HCT116 (cell line): ENCODE measurements around the gene CHEK1. TPM values are rescaled to one million over a fixed set of nuclear protein-coding genes. Genes with fewer than 3 reads are reported as not detected.

Experiments
- ATAC-seq: fragments of 200-7000 bp; cut with Tn5 transposase; 2 replicates; pipeline ENCODE4 v1.9.1; 2020; ENCODE audit warnings: mild to moderate bottlenecking, moderate library complexity
- BruUV-seq: library from RNA; stranded (reverse); fragments of 400-500 nt; replicated peaks from 2 replicates; lab custom pipeline; 2021; lab: Mats Ljungman, UMichigan
- CTCF ChIA-PET: fragments of 300-600 bp; sonication (Branson Sonifier 250); formaldehyde crosslinking; loops from one replicate; lab custom pipeline; 2021; ENCODE audit warnings: antibody characterized with exemption; lab: Charles Lee
- POLR2A ChIA-PET: fragments of 300-600, 350-600 bp; sonication (Branson Sonifier 250); formaldehyde crosslinking; loops from one replicate; lab custom pipeline; 2021; ENCODE audit warnings: antibody characterized with exemption; lab: Charles Lee
- RAD21 ChIA-PET, 2 experiments: fragments of 300-600 bp; sonication (Branson Sonifier 250); formaldehyde crosslinking; loops; one replicate each; lab custom pipeline; 2023; ENCODE audit warnings: low total read pairs in 2 of 2; ENCODE audit not compliant: uncharacterized antibody in 2 of 2, unreplicated experiment in 2 of 2, low non-redundant PET in 1 of 2; lab: Charles Lee
- DNase-seq: peaks from one replicate; pipeline ENCODE4 v3.0.0-alpha.2; 2010; ENCODE audit warnings: low read depth, low spot score
- H2AFZ ChIP-seq: fragments of 200-600 bp; shearing (Covaris generic), sonication (generic); 2 replicates; pipeline ENCODE4 v1.6.1; 2017; ENCODE audit warnings: low read depth, mixed run types, mixed read lengths, antibody characterized with exemption, low read length; ENCODE audit not compliant: poor library complexity, severe bottlenecking
- H3K27ac ChIP-seq: 2 replicates; pipeline ENCODE4 v1.5.1; 2012; ENCODE audit warnings: low read depth, low read length
- H3K27me3 ChIP-seq: fragments of 200-600 bp; sonication (generic); 2 replicates; pipeline ENCODE4 v1.6.1; 2016; ENCODE audit warnings: mixed run types, low read length, mixed read lengths; ENCODE audit not compliant: insufficient read depth
- H3K36me3 ChIP-seq, 2 experiments: fragments of 200-500 bp in 1 of 2; fragments of 200-600 bp in 1 of 2; sonication (Bioruptor generic) in 1 of 2; sonication (generic) in 1 of 2; 2 replicates each; pipeline versions ENCODE4 v1.5.1 to v1.6.1; 2014 to 2016; ENCODE audit warnings: low read length in 2 of 2, inconsistent platforms in 1 of 2, mixed read lengths in 1 of 2, mixed run types in 1 of 2; ENCODE audit not compliant: insufficient read depth in 2 of 2, control insufficient read depth in 1 of 2
- H3K4me1 ChIP-seq, 2 experiments: fragments of 200-600 bp in 1 of 2; sonication (generic) in 1 of 2; 2 replicates each; pipeline versions ENCODE4 v1.5.1 to v1.6.1; 2012 to 2017; ENCODE audit warnings: low read length in 2 of 2, inconsistent platforms in 1 of 2, mild to moderate bottlenecking in 1 of 2, mixed read lengths in 1 of 2, mixed run types in 1 of 2, moderate library complexity in 1 of 2; ENCODE audit not compliant: insufficient read depth in 2 of 2, control insufficient read depth in 1 of 2
- H3K4me2 ChIP-seq: fragments of 200-600 bp; sonication (generic); 2 replicates; pipeline ENCODE4 v1.6.1; 2017; ENCODE audit warnings: mixed run types, low read length, mixed read lengths
- H3K4me3 ChIP-seq, 2 experiments: fragments of 200-600 bp in 1 of 2; sonication (generic) in 1 of 2; replicated peaks in 1 of 2; 2 replicates each; pipeline ENCODE4 v1.5.1; 2011 to 2016; ENCODE audit warnings: low read length in 2 of 2, control low read depth in 1 of 2, low read depth in 1 of 2, mild to moderate bottlenecking in 1 of 2, mixed read lengths in 1 of 2, mixed run types in 1 of 2
- H3K79me2 ChIP-seq: fragments of 200-600 bp; sonication (generic); 2 replicates; pipeline ENCODE4 v1.6.1; 2017; ENCODE audit warnings: mild to moderate bottlenecking, mixed run types, low read length, moderate library complexity, mixed read lengths; ENCODE audit not compliant: insufficient read depth
- H3K9ac ChIP-seq: fragments of 200-600 bp; sonication (generic); 2 replicates; pipeline ENCODE4 v1.6.1; 2016; ENCODE audit warnings: low read length, mixed read lengths
- H3K9me2 ChIP-seq: fragments of 200-600 bp; sonication (generic), shearing (Covaris generic); 2 replicates; pipeline ENCODE4 v1.6.1; 2017; ENCODE audit warnings: mixed run types, mild to moderate bottlenecking, moderate library complexity; ENCODE audit not compliant: insufficient read depth
- H3K9me3 ChIP-seq, 2 experiments: fragments of 200-500 bp in 1 of 2; fragments of 200-600 bp in 1 of 2; sonication (Bioruptor generic) in 1 of 2; sonication (generic) in 1 of 2; 2 replicates each; pipeline ENCODE4 v1.6.1; 2014 to 2017; ENCODE audit warnings: low read length in 2 of 2, mixed read lengths in 2 of 2, inconsistent platforms in 1 of 2, low read depth in 1 of 2, mild to moderate bottlenecking in 1 of 2, mixed run types in 1 of 2, moderate library complexity in 1 of 2; ENCODE audit not compliant: control insufficient read depth in 1 of 2, insufficient read depth in 1 of 2
- H4K20me1 ChIP-seq: fragments of 200-600 bp; sonication (generic), shearing (Covaris generic); 2 replicates; pipeline ENCODE4 v1.6.1; 2017; ENCODE audit warnings: mixed run types, mild to moderate bottlenecking, moderate library complexity; ENCODE audit not compliant: insufficient read depth
- CBX3 ChIP-seq: IDR thresholded peaks from 2 replicates; pipeline ENCODE4 v1.6.1; 2012; ENCODE audit warnings: low read depth
- CEBPB ChIP-seq: IDR thresholded peaks from 2 replicates; pipeline ENCODE4 v1.6.1; 2012; ENCODE audit warnings: low read depth
- EGR1 ChIP-seq: IDR thresholded peaks from 2 replicates; pipeline ENCODE4 v1.6.1; 2012; ENCODE audit warnings: low read depth
- ELF1 ChIP-seq: IDR thresholded peaks from 2 replicates; pipeline ENCODE4 v1.6.1; 2012; ENCODE audit warnings: low read depth, borderline replicate concordance
- EZH2 ChIP-seq: fragments of 200-600 bp; sonication (generic); IDR thresholded peaks from 2 replicates; pipeline ENCODE4 v1.6.1; 2017; ENCODE audit warnings: antibody characterized with exemption, mixed run types
- FOSL1 ChIP-seq: IDR thresholded peaks from 2 replicates; pipeline ENCODE4 v1.6.1; 2012; ENCODE audit warnings: low read depth
- JUND ChIP-seq: IDR thresholded peaks from 2 replicates; pipeline ENCODE4 v1.6.1; 2012
- POLR2A ChIP-seq: IDR thresholded peaks from 2 replicates; pipeline ENCODE4 v1.7.0; 2011; ENCODE audit warnings: borderline replicate concordance; ENCODE audit not compliant: insufficient read depth, insufficient read length; ENCODE audit errors: extremely low read depth
- POLR2AphosphoS5 ChIP-seq: IDR thresholded peaks from 2 replicates; pipeline ENCODE4 v1.6.1; 2011; ENCODE audit warnings: mild to moderate bottlenecking, low read depth, low read length, moderate library complexity
- RAD21 ChIP-seq: IDR thresholded peaks from 2 replicates; pipeline ENCODE4 v1.6.1; 2012; ENCODE audit warnings: low read depth, mild to moderate bottlenecking
- SP1 ChIP-seq: IDR thresholded peaks from 2 replicates; pipeline ENCODE4 v1.6.1; 2012; ENCODE audit warnings: low read depth
- SRF ChIP-seq: IDR thresholded peaks from 2 replicates; pipeline ENCODE4 v1.6.1; 2012; ENCODE audit warnings: low read depth
- TCF7L2 ChIP-seq: IDR thresholded peaks from 2 replicates; pipeline ENCODE4 v1.7.0; 2011; ENCODE audit warnings: borderline replicate concordance, inconsistent platforms; ENCODE audit not compliant: insufficient read depth, insufficient read length; ENCODE audit errors: extremely low read depth
- YY1 ChIP-seq: IDR thresholded peaks from 2 replicates; pipeline ENCODE4 v1.6.1; 2011; ENCODE audit warnings: low read length, low read depth, moderate library complexity, mild to moderate bottlenecking; ENCODE audit not compliant: insufficient replicate concordance; ENCODE audit errors: extremely low read depth
- ZFX ChIP-seq: fragments of 450-650 bp; IDR thresholded peaks from 2 replicates; pipeline ENCODE4 v1.6.1; 2017
- ZNF274 ChIP-seq: fragments of 200-500 bp; sonication (Bioruptor generic); IDR thresholded peaks from 2 replicates; pipeline ENCODE4 v1.6.1; 2014; ENCODE audit warnings: mild to moderate bottlenecking, low read depth, low read length, inconsistent platforms
- intact Hi-C: fragments of 100-400 bp; cut with micrococcal nuclease; formaldehyde crosslinking; loops from 2 replicates; pipeline ENCODE4 v1.10.0; 2022
- total RNA-seq: library from RNA; stranded (reverse); gene quantifications from one replicate; pipeline ENCODE4 v1.2.1, GENCODE V29; 2021; ENCODE audit not compliant: unreplicated experiment
- TF ChIP-seq, protein P1 (sequence below): IDR thresholded peaks from 2 replicates; pipeline ENCODE4 v1.6.1; 2012
- TF ChIP-seq, protein P2 (sequence below): IDR thresholded peaks from 2 replicates; pipeline ENCODE4 v1.6.1; 2012
- TF ChIP-seq, protein P3 (sequence below), 3 experiments: fragments of 200-600 bp in 1 of 3; sonication (generic) in 1 of 3; IDR thresholded peaks in 2 of 3; conservative IDR thresholded peaks in 1 of 3; 2 replicates each; pipeline ENCODE4 v1.5.1; 2012 to 2017; ENCODE audit warnings: low read depth in 2 of 3, low read length in 2 of 3, antibody characterized with exemption in 1 of 3, borderline replicate concordance in 1 of 3, control low read depth in 1 of 3, mild to moderate bottlenecking in 1 of 3, mixed read lengths in 1 of 3, mixed run types in 1 of 3, moderate library complexity in 1 of 3; ENCODE audit not compliant: insufficient read depth in 1 of 3
- TF ChIP-seq, protein P4 (sequence below): IDR thresholded peaks from 2 replicates; pipeline ENCODE4 v1.6.1; 2012; ENCODE audit warnings: low read depth

The CHEK1 gene
- total RNA-seq, 1 experiment from 2014 or later = 69.3 TPM

DNA sequence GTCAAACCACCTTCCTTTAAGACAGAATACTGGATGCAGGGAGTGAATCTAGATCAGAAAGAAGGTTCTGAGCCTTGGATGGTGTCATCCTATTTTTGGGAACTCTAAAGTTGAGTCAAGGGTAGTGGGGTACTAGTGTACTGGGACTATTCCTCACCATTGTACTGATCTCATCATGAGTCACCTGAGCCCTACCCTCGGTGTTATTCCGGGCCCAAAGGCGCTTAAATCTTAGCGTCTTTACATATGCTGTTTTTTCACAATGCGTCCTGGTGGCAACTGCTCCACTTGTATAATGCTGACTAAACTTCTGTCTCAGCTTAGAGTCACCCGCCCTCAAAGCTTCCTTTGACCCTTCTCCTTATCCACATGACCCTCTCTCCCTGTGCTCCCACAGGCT lies 95.8 kb downstream of the CHEK1 start:
- Histone ChIP-seq H3K36me3 (no peaks in the 10 kb centered on the region), H3K9ac (no peak overlapping the region), H3K4me2 (no peak overlapping the region), H3K4me1 (no peaks in the 10 kb centered on the region), H3K79me2 (no peaks in the 10 kb centered on the region), H3K9me3 (no peaks in the 10 kb centered on the region), H3K27ac (no peak overlapping the region), H2AFZ (no peak overlapping the region), H4K20me1 (no peaks in the 10 kb centered on the region), H3K4me3 (no peak overlapping the region), H3K9me2 (no peaks in the 10 kb centered on the region), H3K27me3 (peaks cover 57% of the 10 kb centered on the region)
- intact Hi-C loops = no loop called here
- ChIA-PET POLR2A (no interaction called here), CTCF (no interaction called here), RAD21 (no interaction called here)
- ATAC-seq (no peak), DNase-seq (no peak)
- TF ChIP-seq SP1 = no peak
- no peak for TF ChIP-seq JUND
- TF ChIP-seq EGR1 = no peak
- no peak for TF ChIP-seq ZNF274
- no peak for TF ChIP-seq EZH2
- TF ChIP-seq, protein P1, sequence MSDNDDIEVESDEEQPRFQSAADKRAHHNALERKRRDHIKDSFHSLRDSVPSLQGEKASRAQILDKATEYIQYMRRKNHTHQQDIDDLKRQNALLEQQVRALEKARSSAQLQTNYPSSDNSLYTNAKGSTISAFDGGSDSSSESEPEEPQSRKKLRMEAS = no peak
- TF ChIP-seq TCF7L2 = no peak
- no peak for TF ChIP-seq YY1
- TF ChIP-seq, protein P2, sequence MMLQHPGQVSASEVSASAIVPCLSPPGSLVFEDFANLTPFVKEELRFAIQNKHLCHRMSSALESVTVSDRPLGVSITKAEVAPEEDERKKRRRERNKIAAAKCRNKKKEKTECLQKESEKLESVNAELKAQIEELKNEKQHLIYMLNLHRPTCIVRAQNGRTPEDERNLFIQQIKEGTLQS = no peak
- TF ChIP-seq, protein P3, sequence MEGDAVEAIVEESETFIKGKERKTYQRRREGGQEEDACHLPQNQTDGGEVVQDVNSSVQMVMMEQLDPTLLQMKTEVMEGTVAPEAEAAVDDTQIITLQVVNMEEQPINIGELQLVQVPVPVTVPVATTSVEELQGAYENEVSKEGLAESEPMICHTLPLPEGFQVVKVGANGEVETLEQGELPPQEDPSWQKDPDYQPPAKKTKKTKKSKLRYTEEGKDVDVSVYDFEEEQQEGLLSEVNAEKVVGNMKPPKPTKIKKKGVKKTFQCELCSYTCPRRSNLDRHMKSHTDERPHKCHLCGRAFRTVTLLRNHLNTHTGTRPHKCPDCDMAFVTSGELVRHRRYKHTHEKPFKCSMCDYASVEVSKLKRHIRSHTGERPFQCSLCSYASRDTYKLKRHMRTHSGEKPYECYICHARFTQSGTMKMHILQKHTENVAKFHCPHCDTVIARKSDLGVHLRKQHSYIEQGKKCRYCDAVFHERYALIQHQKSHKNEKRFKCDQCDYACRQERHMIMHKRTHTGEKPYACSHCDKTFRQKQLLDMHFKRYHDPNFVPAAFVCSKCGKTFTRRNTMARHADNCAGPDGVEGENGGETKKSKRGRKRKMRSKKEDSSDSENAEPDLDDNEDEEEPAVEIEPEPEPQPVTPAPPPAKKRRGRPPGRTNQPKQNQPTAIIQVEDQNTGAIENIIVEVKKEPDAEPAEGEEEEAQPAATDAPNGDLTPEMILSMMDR (IDR thresholded peaks at IDR 0.05 in 2 of 3, conservative IDR thresholded peaks at IDR 0.05 in 1 of 3; ENCODE audit: borderline replicate concordance in 1 of 3, insufficient read depth in 1 of 3, low read depth in 2 of 3, low read length in 2 of 3) = no peak
- TF ChIP-seq POLR2AphosphoS5 = no peak
- no peak for TF ChIP-seq CBX3
- no peak for TF ChIP-seq RAD21
- no peak for TF ChIP-seq ZFX
- TF ChIP-seq POLR2A = no peak
- TF ChIP-seq SRF = no peak
- no peak for TF ChIP-seq FOSL1
- TF ChIP-seq, protein P4, sequence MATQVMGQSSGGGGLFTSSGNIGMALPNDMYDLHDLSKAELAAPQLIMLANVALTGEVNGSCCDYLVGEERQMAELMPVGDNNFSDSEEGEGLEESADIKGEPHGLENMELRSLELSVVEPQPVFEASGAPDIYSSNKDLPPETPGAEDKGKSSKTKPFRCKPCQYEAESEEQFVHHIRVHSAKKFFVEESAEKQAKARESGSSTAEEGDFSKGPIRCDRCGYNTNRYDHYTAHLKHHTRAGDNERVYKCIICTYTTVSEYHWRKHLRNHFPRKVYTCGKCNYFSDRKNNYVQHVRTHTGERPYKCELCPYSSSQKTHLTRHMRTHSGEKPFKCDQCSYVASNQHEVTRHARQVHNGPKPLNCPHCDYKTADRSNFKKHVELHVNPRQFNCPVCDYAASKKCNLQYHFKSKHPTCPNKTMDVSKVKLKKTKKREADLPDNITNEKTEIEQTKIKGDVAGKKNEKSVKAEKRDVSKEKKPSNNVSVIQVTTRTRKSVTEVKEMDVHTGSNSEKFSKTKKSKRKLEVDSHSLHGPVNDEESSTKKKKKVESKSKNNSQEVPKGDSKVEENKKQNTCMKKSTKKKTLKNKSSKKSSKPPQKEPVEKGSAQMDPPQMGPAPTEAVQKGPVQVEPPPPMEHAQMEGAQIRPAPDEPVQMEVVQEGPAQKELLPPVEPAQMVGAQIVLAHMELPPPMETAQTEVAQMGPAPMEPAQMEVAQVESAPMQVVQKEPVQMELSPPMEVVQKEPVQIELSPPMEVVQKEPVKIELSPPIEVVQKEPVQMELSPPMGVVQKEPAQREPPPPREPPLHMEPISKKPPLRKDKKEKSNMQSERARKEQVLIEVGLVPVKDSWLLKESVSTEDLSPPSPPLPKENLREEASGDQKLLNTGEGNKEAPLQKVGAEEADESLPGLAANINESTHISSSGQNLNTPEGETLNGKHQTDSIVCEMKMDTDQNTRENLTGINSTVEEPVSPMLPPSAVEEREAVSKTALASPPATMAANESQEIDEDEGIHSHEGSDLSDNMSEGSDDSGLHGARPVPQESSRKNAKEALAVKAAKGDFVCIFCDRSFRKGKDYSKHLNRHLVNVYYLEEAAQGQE = no peak
- TF ChIP-seq ELF1 = no peak
- no peak for TF ChIP-seq CEBPB
- BruUV-seq = no TSS peak
